H1 (cell line): ENCODE measurements around the gene TSPAN9. TPM values are rescaled to one million over a fixed set of nuclear protein-coding genes. Genes with fewer than 3 reads are reported as not detected.

Experiments
- CTCF ChIA-PET: fragments of 300-600 bp; sonication (Branson Sonifier 250); formaldehyde crosslinking; loops from one replicate; lab custom pipeline; 2021; ENCODE audit not compliant: partially characterized antibody; lab: Charles Lee
- POLR2A ChIA-PET: fragments of 300-600 bp; sonication (Branson Sonifier 250); formaldehyde crosslinking; loops from one replicate; lab custom pipeline; 2021; ENCODE audit warnings: inconsistent platforms; ENCODE audit not compliant: partially characterized antibody; lab: Charles Lee
- DNase-seq, 2 experiments: peaks; one replicate each; pipeline versions ENCODE4 v3.0.0 to v3.0.0-alpha.2; 2010 to 2022; ENCODE audit warnings: low spot score in 2 of 2, low read depth in 1 of 2, mixed read lengths in 1 of 2
- FAIRE-seq: peaks from 2 replicates; lab custom pipeline; 2011; peaks lifted over from hg19 to GRCh38; lab: Jason Lieb, UNC
- H2AFZ ChIP-seq: 2 replicates; pipeline ENCODE4 v1.8.1; 2012; ENCODE audit warnings: low read length, inconsistent platforms
- H2AK5ac ChIP-seq: 2 replicates; pipeline ENCODE4 v1.6.1; 2013; ENCODE audit warnings: low read depth, low read length
- H2BK120ac ChIP-seq: replicated peaks from 2 replicates; pipeline ENCODE3; 2013; ENCODE audit warnings: low read depth, low read length, inconsistent platforms
- H2BK12ac ChIP-seq: 2 replicates; pipeline ENCODE4 v1.6.1; 2013; ENCODE audit warnings: low read depth, low read length
- H2BK15ac ChIP-seq: 2 replicates; pipeline ENCODE4 v1.6.1; 2013; ENCODE audit warnings: low read length
- H2BK20ac ChIP-seq: 2 replicates; pipeline ENCODE4 v1.6.1; 2013; ENCODE audit warnings: low read length
- H2BK5ac ChIP-seq: 2 replicates; pipeline ENCODE4 v1.6.1; 2013; ENCODE audit warnings: low read depth, low read length
- H3K14ac ChIP-seq: 2 replicates; pipeline ENCODE4 v1.6.1; 2013; ENCODE audit warnings: inconsistent platforms; ENCODE audit not compliant: insufficient read length
- H3K18ac ChIP-seq: 2 replicates; pipeline ENCODE4 v1.6.1; 2013; ENCODE audit warnings: low read length; ENCODE audit errors: extremely low read depth
- H3K23ac ChIP-seq: 2 replicates; pipeline ENCODE4 v1.6.1; 2013; ENCODE audit warnings: inconsistent platforms; ENCODE audit not compliant: insufficient read length
- H3K23me2 ChIP-seq: 2 replicates; pipeline ENCODE4 v1.6.1; 2013; ENCODE audit warnings: low read depth, low read length
- H3K27ac ChIP-seq: 2 replicates; pipeline ENCODE4 v1.6.1; 2011; ENCODE audit warnings: low read depth, low read length, inconsistent platforms
- H3K27me3 ChIP-seq, 4 experiments: replicated peaks in 1 of 4; 1 replicate in 1 of 4; 2 replicates in 3 of 4; pipeline versions ENCODE4 v1.6.1 to v1.8.1; 2011 to 2013; ENCODE audit warnings: low read length in 3 of 4, mild to moderate bottlenecking in 3 of 4, inconsistent platforms in 2 of 4, mixed read lengths in 2 of 4, moderate library complexity in 1 of 4; ENCODE audit not compliant: control insufficient read depth in 3 of 4, insufficient read depth in 3 of 4; ENCODE audit errors: extremely low read depth in 1 of 4
- H3K36me3 ChIP-seq, 4 experiments: 2 replicates each; pipeline versions ENCODE4 v1.6.1 to v1.8.1; 2011 to 2013; ENCODE audit warnings: mild to moderate bottlenecking in 4 of 4, low read length in 3 of 4, moderate library complexity in 2 of 4, control low read depth in 1 of 4, inconsistent platforms in 1 of 4; ENCODE audit not compliant: insufficient read depth in 4 of 4, control insufficient read depth in 2 of 4
- H3K4ac ChIP-seq: replicated peaks from 2 replicates; pipeline ENCODE3; 2013; ENCODE audit warnings: low read length, low read depth, mixed read lengths, inconsistent platforms; ENCODE audit not compliant: insufficient read length
- H3K4me1 ChIP-seq, 4 experiments: replicated peaks in 1 of 4; 1 replicate in 1 of 4; 2 replicates in 3 of 4; pipeline versions ENCODE4 v1.6.1 to v1.8.1; 2011 to 2013; ENCODE audit warnings: low read length in 3 of 4, inconsistent platforms in 2 of 4, mixed read lengths in 1 of 4; ENCODE audit not compliant: insufficient read depth in 4 of 4, control insufficient read depth in 3 of 4
- H3K4me2 ChIP-seq, 2 experiments: 2 replicates each; pipeline versions ENCODE4 v1.6.1 to v1.8.1; 2011 to 2013; ENCODE audit warnings: low read depth in 2 of 2, low read length in 2 of 2, control low read depth in 1 of 2, inconsistent platforms in 1 of 2, mild to moderate bottlenecking in 1 of 2; ENCODE audit not compliant: insufficient read depth in 1 of 2
- H3K4me3 ChIP-seq, 4 experiments: fragments of 200-600, 300-600 bp in 1 of 4; sonication (generic), shearing (Covaris generic), sonication (Bioruptor Twin) in 1 of 4; 2 replicates each; pipeline versions ENCODE4 v1.5.1 to v1.8.1; 2011 to 2016; ENCODE audit warnings: low read length in 4 of 4, low read depth in 3 of 4, control low read depth in 2 of 4, inconsistent platforms in 2 of 4, mild to moderate bottlenecking in 2 of 4, mixed read lengths in 1 of 4, moderate library complexity in 1 of 4; ENCODE audit not compliant: insufficient read depth in 2 of 4; ENCODE audit errors: extremely low read depth in 1 of 4
- H3K56ac ChIP-seq: replicated peaks from 2 replicates; pipeline ENCODE3; 2013; ENCODE audit warnings: low read depth, mild to moderate bottlenecking, mixed read lengths, low read length, inconsistent platforms; ENCODE audit not compliant: insufficient read length
- H3K79me1 ChIP-seq: 2 replicates; pipeline ENCODE4 v1.6.1; 2013; ENCODE audit warnings: low read depth, low read length, control low read depth
- H3K79me2 ChIP-seq, 2 experiments: 2 replicates each; pipeline versions ENCODE4 v1.6.1 to v1.8.1; 2012 to 2013; ENCODE audit warnings: low read length in 2 of 2, mild to moderate bottlenecking in 2 of 2, inconsistent platforms in 1 of 2; ENCODE audit not compliant: insufficient read depth in 2 of 2, control insufficient read depth in 1 of 2
- H3K9ac ChIP-seq, 4 experiments: replicated peaks in 1 of 4; 1 replicate in 1 of 4; 2 replicates in 3 of 4; pipeline versions ENCODE4 v1.6.1 to v1.8.1; 2011 to 2013; ENCODE audit warnings: low read depth in 3 of 4, low read length in 3 of 4, control low read depth in 2 of 4, mild to moderate bottlenecking in 2 of 4, moderate library complexity in 2 of 4, inconsistent platforms in 1 of 4; ENCODE audit errors: extremely low read depth in 1 of 4
- H3K9me3 ChIP-seq, 2 experiments: 2 replicates each; pipeline versions ENCODE4 v1.6.1 to v1.8.1; 2012 to 2013; ENCODE audit warnings: mild to moderate bottlenecking in 2 of 2, moderate library complexity in 2 of 2, control low read depth in 1 of 2, inconsistent platforms in 1 of 2, low read depth in 1 of 2, low read length in 1 of 2, mixed read lengths in 1 of 2; ENCODE audit not compliant: insufficient read depth in 2 of 2
- H4K20me1 ChIP-seq, 2 experiments: replicated peaks in 1 of 2; 2 replicates each; pipeline versions ENCODE3 to v1.8.1; 2011 to 2013; ENCODE audit warnings: inconsistent platforms in 2 of 2, low read length in 2 of 2, mild to moderate bottlenecking in 1 of 2; ENCODE audit not compliant: insufficient read depth in 2 of 2, control insufficient read depth in 1 of 2
- H4K5ac ChIP-seq: 2 replicates; pipeline ENCODE4 v1.6.1; 2013; ENCODE audit warnings: low read length, low read depth, mixed read lengths, inconsistent platforms; ENCODE audit not compliant: insufficient read length
- H4K8ac ChIP-seq: 2 replicates; pipeline ENCODE4 v1.8.0; 2013; ENCODE audit warnings: mild to moderate bottlenecking, moderate library complexity, low read length, inconsistent platforms; ENCODE audit not compliant: insufficient read depth; ENCODE audit errors: extremely low read depth
- H4K91ac ChIP-seq: replicated peaks from 2 replicates; pipeline ENCODE3; 2013; ENCODE audit warnings: low read length, mixed read lengths, inconsistent platforms; ENCODE audit not compliant: insufficient read length
- CTBP2 ChIP-seq: IDR thresholded peaks from 2 replicates; pipeline ENCODE4 v1.7.0; 2011; ENCODE audit warnings: borderline replicate concordance, mild to moderate bottlenecking, moderate library complexity, mixed read lengths, low read length; ENCODE audit not compliant: insufficient read depth, insufficient read length
- EZH2 ChIP-seq: fragments of 200-600 bp; sonication (generic); IDR thresholded peaks from 2 replicates; pipeline ENCODE4 v1.7.1; 2012; ENCODE audit warnings: low read depth, mild to moderate bottlenecking, moderate library complexity, low read length, inconsistent platforms; ENCODE audit not compliant: severe bottlenecking
- KDM4A ChIP-seq: IDR thresholded peaks from one replicate; pipeline ENCODE4 v1.7.1; 2012; ENCODE audit warnings: low read depth, mild to moderate bottlenecking, moderate library complexity, low read length, inconsistent platforms; ENCODE audit not compliant: severe bottlenecking
- NANOG ChIP-seq: IDR thresholded peaks from 2 replicates; pipeline ENCODE4 v1.6.1; 2011; ENCODE audit warnings: low read length, low read depth, mild to moderate bottlenecking, inconsistent platforms; ENCODE audit not compliant: insufficient read depth, poor library complexity, severe bottlenecking
- RAD21 ChIP-seq, 2 experiments: IDR thresholded peaks in 1 of 2; conservative IDR thresholded peaks in 1 of 2; 2 replicates each; pipeline ENCODE4 v1.6.1; 2011; ENCODE audit warnings: low read depth in 2 of 2, low read length in 2 of 2, improper control_type of control experiment in 1 of 2, inconsistent platforms in 1 of 2, mild to moderate bottlenecking in 1 of 2, moderate library complexity in 1 of 2
- SIX5 ChIP-seq: IDR thresholded peaks from 2 replicates; pipeline ENCODE4 v1.6.1; 2011; ENCODE audit warnings: mild to moderate bottlenecking, low read depth, low read length
- SUZ12 ChIP-seq: fragments of 200-600 bp; sonication (generic); IDR thresholded peaks from 2 replicates; pipeline ENCODE4 v1.6.1; 2012; ENCODE audit warnings: mild to moderate bottlenecking, inconsistent platforms, low read length, moderate library complexity, mixed read lengths
- USF2 ChIP-seq: IDR thresholded peaks from 2 replicates; pipeline ENCODE4 v1.6.1; 2011; ENCODE audit warnings: low read length, improper control_type of control experiment
- WGBS, 2 experiments: shearing (Covaris generic) in 1 of 2; methylation state at CpG; one replicate each; pipeline versions ENCODE4 v1.1.6 to v1.1.7; 2013 to 2015; ENCODE audit warnings: low lambda C conversion rate in 2 of 2, mixed read lengths in 2 of 2, inconsistent platforms in 1 of 2, low coverage in 1 of 2, missing lambda C conversion rate in 1 of 2; ENCODE audit not compliant: insufficient replicate concordance in 2 of 2, insufficient coverage in 1 of 2, insufficient read length in 1 of 2; ENCODE audit errors: extremely low coverage in 1 of 2, missing lambda C conversion rate in 1 of 2; 5-methylcytosine and 5-hydroxymethylcytosine counted together
- polyA plus RNA-seq, 7 experiments: library from polyadenylated mRNA; depleted of rRNA in 3 of 7; stranded (reverse) in 5 of 7; unstranded in 2 of 7; fragments of >200 nt in 5 of 7; fragments of 200-250 nt in 2 of 7; gene quantifications; 1 replicate in 5 of 7; 2 replicates in 1 of 7; 4 replicates in 1 of 7; pipeline versions ENCODE4 v1.2.1 to v1.2.3, GENCODE V29; 2011 to 2013; ENCODE audit warnings: missing spikeins in 2 of 7, mixed read lengths in 2 of 7
- total RNA-seq: library from RNA; stranded (reverse); fragmentation: NEBNext Ultra II Directional; extraction: Animal tissue kit (Norgen Biotek cat#: 25700); gene quantifications from 2 replicates; pipeline ENCODE4 v1.2.1, GENCODE V29; 2021
- TF ChIP-seq, protein P1 (sequence below), 3 experiments: IDR thresholded peaks; 1 replicate in 2 of 3; 2 replicates in 1 of 3; pipeline versions ENCODE4 v1.5.1 to v1.6.1; 2011; ENCODE audit warnings: low read length in 3 of 3, mild to moderate bottlenecking in 3 of 3, inconsistent platforms in 2 of 3, low read depth in 1 of 3, moderate library complexity in 1 of 3; ENCODE audit not compliant: insufficient read depth in 1 of 3; ENCODE audit errors: control extremely low read depth in 1 of 3

TSPAN9 gene
- total and polyA plus RNA-seq, 2 of the 8 experiments (the other 6 are each of a cell fraction or from before 2014, with no cell fraction given) = 11.5 to 29.1 TPM

GRCh38 chr12:3176754-3177153, 99.6 kb downstream of the TSPAN9 start:
- Histone ChIP-seq H3K79me1 (peaks cover 5% of the 10 kb centered on the region), H2BK20ac (no peak overlapping the region), H3K4me2 (no peak overlapping the region), H3K14ac (no peak overlapping the region), H2BK15ac (no peak overlapping the region), H3K27ac (no peak overlapping the region), H3K4me1 (peaks cover 8 to 20% (median 13%) of the 10 kb centered on the region in 4 experiments), H3K4ac (no peak overlapping the region), H3K79me2 (no peaks in the 10 kb centered on the region), H3K9me3 (no peaks in the 10 kb centered on the region), H2AK5ac (no peak overlapping the region), H3K4me3 (no peak overlapping the region), H4K5ac (no peak overlapping the region), H4K20me1 (no peaks in the 10 kb centered on the region), H4K91ac (no peak overlapping the region), H3K27me3 (no peaks in the 10 kb centered on the region), H2BK120ac (no peak overlapping the region), H3K23me2 (peaks cover 3% of the 10 kb centered on the region; the same call in 1 of the 2 replicates), H2BK12ac (no peak overlapping the region), H3K18ac (no peak overlapping the region), H2AFZ (no peak overlapping the region), H3K23ac (no peak overlapping the region), H3K9ac (no peak overlapping the region), H4K8ac (no peak overlapping the region), H3K56ac (no peak overlapping the region), H3K36me3 (no peaks in the 10 kb centered on the region), H2BK5ac (no peak overlapping the region)
- 93% methylated on average over 9 of the region's 9 CpGs; no CpG with 5 or more reads in 1 of the 2 experiments for WGBS, 2 experiments
- no peak for FAIRE-seq
- ChIA-PET CTCF (interaction anchor here (0.6 to 2.3 kb wide), 9 partner anchors 9 to 124 kb away, joined by 3 to 9 read pairs (median 4); no protein-coding TSS in a partner anchor), POLR2A (interaction anchor here (0.6 to 0.9 kb wide), 2 partner anchors 8 to 15 kb away, joined by 3 read pairs; no protein-coding TSS in a partner anchor)
- DNase-seq = no peak
- TF ChIP-seq, protein P1, sequence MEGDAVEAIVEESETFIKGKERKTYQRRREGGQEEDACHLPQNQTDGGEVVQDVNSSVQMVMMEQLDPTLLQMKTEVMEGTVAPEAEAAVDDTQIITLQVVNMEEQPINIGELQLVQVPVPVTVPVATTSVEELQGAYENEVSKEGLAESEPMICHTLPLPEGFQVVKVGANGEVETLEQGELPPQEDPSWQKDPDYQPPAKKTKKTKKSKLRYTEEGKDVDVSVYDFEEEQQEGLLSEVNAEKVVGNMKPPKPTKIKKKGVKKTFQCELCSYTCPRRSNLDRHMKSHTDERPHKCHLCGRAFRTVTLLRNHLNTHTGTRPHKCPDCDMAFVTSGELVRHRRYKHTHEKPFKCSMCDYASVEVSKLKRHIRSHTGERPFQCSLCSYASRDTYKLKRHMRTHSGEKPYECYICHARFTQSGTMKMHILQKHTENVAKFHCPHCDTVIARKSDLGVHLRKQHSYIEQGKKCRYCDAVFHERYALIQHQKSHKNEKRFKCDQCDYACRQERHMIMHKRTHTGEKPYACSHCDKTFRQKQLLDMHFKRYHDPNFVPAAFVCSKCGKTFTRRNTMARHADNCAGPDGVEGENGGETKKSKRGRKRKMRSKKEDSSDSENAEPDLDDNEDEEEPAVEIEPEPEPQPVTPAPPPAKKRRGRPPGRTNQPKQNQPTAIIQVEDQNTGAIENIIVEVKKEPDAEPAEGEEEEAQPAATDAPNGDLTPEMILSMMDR (IDR thresholded peaks at IDR 0.05; ENCODE audit: control extremely low read depth in 1 of 3, insufficient read depth in 1 of 3, low read depth in 1 of 3, low read length in 3 of 3) = no peak
- TF ChIP-seq CTBP2 (no peak), NANOG (no peak), USF2 (no peak), EZH2 (no peak), RAD21 (IDR thresholded peaks at IDR 0.05 in 1 of 2, conservative IDR thresholded peaks at IDR 0.05 in 1 of 2; ENCODE audit: low read depth in 2 of 2, low read length in 2 of 2) (no peak), KDM4A (no peak), SUZ12 (no peak), SIX5 (no peak)
